Measurements from ENCODE around the gene KIAA1210. TPM values are rescaled to one million over a fixed set of nuclear protein-coding genes. Genes with fewer than 3 reads are reported as not detected.

Gene KIAA1210
- total and polyA plus RNA-seq, 2 experiments from 2014 or later, result not detected

- H3K27ac Mint-ChIP-seq, result no peak overlapping the region
- TF ChIP-seq, protein P1, sequence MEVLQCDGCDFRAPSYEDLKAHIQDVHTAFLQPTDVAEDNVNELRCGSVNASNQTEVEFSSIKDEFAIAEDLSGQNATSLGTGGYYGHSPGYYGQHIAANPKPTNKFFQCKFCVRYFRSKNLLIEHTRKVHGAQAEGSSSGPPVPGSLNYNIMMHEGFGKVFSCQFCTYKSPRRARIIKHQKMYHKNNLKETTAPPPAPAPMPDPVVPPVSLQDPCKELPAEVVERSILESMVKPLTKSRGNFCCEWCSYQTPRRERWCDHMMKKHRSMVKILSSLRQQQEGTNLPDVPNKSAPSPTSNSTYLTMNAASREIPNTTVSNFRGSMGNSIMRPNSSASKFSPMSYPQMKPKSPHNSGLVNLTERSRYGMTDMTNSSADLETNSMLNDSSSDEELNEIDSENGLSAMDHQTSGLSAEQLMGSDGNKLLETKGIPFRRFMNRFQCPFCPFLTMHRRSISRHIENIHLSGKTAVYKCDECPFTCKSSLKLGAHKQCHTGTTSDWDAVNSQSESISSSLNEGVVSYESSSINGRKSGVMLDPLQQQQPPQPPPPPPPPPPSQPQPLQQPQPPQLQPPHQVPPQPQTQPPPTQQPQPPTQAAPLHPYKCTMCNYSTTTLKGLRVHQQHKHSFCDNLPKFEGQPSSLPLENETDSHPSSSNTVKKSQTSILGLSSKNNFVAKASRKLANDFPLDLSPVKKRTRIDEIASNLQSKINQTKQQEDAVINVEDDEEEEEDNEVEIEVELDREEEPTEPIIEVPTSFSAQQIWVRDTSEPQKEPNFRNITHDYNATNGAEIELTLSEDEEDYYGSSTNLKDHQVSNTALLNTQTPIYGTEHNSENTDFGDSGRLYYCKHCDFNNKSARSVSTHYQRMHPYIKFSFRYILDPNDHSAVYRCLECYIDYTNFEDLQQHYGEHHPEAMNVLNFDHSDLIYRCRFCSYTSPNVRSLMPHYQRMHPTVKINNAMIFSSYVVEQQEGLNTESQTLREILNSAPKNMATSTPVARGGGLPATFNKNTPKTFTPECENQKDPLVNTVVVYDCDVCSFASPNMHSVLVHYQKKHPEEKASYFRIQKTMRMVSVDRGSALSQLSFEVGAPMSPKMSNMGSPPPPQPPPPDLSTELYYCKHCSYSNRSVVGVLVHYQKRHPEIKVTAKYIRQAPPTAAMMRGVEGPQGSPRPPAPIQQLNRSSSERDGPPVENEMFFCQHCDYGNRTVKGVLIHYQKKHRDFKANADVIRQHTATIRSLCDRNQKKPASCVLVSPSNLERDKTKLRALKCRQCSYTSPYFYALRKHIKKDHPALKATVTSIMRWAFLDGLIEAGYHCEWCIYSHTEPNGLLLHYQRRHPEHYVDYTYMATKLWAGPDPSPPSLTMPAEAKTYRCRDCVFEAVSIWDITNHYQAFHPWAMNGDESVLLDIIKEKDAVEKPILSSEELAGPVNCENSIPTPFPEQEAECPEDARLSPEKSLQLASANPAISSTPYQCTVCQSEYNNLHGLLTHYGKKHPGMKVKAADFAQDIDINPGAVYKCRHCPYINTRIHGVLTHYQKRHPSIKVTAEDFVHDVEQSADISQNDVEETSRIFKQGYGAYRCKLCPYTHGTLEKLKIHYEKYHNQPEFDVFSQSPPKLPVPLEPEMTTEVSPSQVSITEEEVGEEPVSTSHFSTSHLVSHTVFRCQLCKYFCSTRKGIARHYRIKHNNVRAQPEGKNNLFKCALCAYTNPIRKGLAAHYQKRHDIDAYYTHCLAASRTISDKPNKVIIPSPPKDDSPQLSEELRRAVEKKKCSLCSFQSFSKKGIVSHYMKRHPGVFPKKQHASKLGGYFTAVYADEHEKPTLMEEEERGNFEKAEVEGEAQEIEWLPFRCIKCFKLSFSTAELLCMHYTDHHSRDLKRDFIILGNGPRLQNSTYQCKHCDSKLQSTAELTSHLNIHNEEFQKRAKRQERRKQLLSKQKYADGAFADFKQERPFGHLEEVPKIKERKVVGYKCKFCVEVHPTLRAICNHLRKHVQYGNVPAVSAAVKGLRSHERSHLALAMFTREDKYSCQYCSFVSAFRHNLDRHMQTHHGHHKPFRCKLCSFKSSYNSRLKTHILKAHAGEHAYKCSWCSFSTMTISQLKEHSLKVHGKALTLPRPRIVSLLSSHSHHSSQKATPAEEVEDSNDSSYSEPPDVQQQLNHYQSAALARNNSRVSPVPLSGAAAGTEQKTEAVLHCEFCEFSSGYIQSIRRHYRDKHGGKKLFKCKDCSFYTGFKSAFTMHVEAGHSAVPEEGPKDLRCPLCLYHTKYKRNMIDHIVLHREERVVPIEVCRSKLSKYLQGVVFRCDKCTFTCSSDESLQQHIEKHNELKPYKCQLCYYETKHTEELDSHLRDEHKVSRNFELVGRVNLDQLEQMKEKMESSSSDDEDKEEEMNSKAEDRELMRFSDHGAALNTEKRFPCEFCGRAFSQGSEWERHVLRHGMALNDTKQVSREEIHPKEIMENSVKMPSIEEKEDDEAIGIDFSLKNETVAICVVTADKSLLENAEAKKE (CRISPR knock-in tag; IDR thresholded peaks at IDR 0.05), result no peak
- TF ChIP-seq POLR2AphosphoS5 (IDR thresholded peaks at IDR 0.05; ENCODE audit: low read depth) (no peak), EZH2phosphoT487 (IDR thresholded peaks at IDR 0.05; ENCODE audit: unreplicated experiment) (no peak), ETS1 (IDR thresholded peaks at IDR 0.05) (no peak), EZH2 (IDR thresholded peaks at IDR 0.05; ENCODE audit: low read depth, unreplicated experiment) (no peak), CTCF (conservative IDR thresholded peaks at IDR 0.05; ENCODE audit: low read depth in 2 of 2) (no peak), ZNF114 (CRISPR knock-in tag; IDR thresholded peaks at IDR 0.05) (no peak), STAT1 (IDR thresholded peaks at IDR 0.05; ENCODE audit: unreplicated experiment) (no peak), NANOG (IDR thresholded peaks at IDR 0.05; ENCODE audit: borderline replicate concordance) (no peak), CREB1 (CRISPR knock-in tag; IDR thresholded peaks at IDR 0.05; ENCODE audit: low read depth) (no peak), ZNF331 (CRISPR knock-in tag; IDR thresholded peaks at IDR 0.05; ENCODE audit: low read depth) (no peak), JUNB (IDR thresholded peaks at IDR 0.05; ENCODE audit: unreplicated experiment) (no peak)
- TF ChIP-seq, protein P2, sequence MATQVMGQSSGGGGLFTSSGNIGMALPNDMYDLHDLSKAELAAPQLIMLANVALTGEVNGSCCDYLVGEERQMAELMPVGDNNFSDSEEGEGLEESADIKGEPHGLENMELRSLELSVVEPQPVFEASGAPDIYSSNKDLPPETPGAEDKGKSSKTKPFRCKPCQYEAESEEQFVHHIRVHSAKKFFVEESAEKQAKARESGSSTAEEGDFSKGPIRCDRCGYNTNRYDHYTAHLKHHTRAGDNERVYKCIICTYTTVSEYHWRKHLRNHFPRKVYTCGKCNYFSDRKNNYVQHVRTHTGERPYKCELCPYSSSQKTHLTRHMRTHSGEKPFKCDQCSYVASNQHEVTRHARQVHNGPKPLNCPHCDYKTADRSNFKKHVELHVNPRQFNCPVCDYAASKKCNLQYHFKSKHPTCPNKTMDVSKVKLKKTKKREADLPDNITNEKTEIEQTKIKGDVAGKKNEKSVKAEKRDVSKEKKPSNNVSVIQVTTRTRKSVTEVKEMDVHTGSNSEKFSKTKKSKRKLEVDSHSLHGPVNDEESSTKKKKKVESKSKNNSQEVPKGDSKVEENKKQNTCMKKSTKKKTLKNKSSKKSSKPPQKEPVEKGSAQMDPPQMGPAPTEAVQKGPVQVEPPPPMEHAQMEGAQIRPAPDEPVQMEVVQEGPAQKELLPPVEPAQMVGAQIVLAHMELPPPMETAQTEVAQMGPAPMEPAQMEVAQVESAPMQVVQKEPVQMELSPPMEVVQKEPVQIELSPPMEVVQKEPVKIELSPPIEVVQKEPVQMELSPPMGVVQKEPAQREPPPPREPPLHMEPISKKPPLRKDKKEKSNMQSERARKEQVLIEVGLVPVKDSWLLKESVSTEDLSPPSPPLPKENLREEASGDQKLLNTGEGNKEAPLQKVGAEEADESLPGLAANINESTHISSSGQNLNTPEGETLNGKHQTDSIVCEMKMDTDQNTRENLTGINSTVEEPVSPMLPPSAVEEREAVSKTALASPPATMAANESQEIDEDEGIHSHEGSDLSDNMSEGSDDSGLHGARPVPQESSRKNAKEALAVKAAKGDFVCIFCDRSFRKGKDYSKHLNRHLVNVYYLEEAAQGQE (IDR thresholded peaks at IDR 0.05; ENCODE audit: unreplicated experiment), result no peak
- H3K4me2 ChIP-seq, result no peak overlapping the region
- no peak overlapping the region for H2AFZ ChIP-seq
- H3K4me3 ChIP-seq, result no peak overlapping the region
- H3F3A ChIP-seq (replicated peaks; ENCODE audit: low read depth), result no peaks in the 10 kb centered on the region
- H3K27me3 ChIP-seq (ENCODE audit: insufficient read depth), result no peaks in the 10 kb centered on the region
- H3K27ac ChIP-seq (ENCODE audit: low read depth), result no peak overlapping the region
- no peaks in the 10 kb centered on the region for H3K79me2 ChIP-seq (replicated peaks; ENCODE audit: insufficient read depth)
- H4K20me1 ChIP-seq (replicated peaks; ENCODE audit: insufficient read depth), result no peaks in the 10 kb centered on the region
- no peak overlapping the region for H3K4me3 Mint-ChIP-seq
- H3K27me3 Mint-ChIP-seq (ENCODE audit: insufficient read depth, low read depth, poor library complexity), result peaks cover 4% of the 10 kb centered on the region
- no peaks in the 10 kb centered on the region for H3K36me3 ChIP-seq (ENCODE audit: insufficient read depth)
- H3K9me3 Mint-ChIP-seq, result no peaks in the 10 kb centered on the region
- no peaks in the 10 kb centered on the region for H3K9me2 ChIP-seq (ENCODE audit: insufficient read depth)
- no peaks in the 10 kb centered on the region for H3K4me1 Mint-ChIP-seq
- ATAC-seq (no peak), DNase-seq (ENCODE audit: low spot score) (no peak)
- no peaks in the 10 kb centered on the region for H3K36me3 Mint-ChIP-seq (ENCODE audit: low read depth)
- no peaks in the 10 kb centered on the region for H3K4me1 ChIP-seq (ENCODE audit: insufficient read depth)
Observed at GRCh38 chrX:119174900-119175299, 47.3 kb upstream of the KIAA1210 start.

Measured in GM23338 (cell line).